ENCODE measurements around the gene CYP2A13.

- TF ChIP-seq, protein P1, sequence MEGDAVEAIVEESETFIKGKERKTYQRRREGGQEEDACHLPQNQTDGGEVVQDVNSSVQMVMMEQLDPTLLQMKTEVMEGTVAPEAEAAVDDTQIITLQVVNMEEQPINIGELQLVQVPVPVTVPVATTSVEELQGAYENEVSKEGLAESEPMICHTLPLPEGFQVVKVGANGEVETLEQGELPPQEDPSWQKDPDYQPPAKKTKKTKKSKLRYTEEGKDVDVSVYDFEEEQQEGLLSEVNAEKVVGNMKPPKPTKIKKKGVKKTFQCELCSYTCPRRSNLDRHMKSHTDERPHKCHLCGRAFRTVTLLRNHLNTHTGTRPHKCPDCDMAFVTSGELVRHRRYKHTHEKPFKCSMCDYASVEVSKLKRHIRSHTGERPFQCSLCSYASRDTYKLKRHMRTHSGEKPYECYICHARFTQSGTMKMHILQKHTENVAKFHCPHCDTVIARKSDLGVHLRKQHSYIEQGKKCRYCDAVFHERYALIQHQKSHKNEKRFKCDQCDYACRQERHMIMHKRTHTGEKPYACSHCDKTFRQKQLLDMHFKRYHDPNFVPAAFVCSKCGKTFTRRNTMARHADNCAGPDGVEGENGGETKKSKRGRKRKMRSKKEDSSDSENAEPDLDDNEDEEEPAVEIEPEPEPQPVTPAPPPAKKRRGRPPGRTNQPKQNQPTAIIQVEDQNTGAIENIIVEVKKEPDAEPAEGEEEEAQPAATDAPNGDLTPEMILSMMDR (IDR thresholded peaks at IDR 0.05): no peak
- TF ChIP-seq POLR2A (IDR thresholded peaks at IDR 0.05) (no peak), POLR2AphosphoS5 (IDR thresholded peaks at IDR 0.05; ENCODE audit: insufficient read depth in 1 of 2, low read depth in 1 of 2) (no peak)
Measured at GRCh38 chr19:41039806-41040205, 48.4 kb upstream of the CYP2A13 start.

Measured in vagina (tissue), 2 donors.